GM12875 (cell line): ENCODE measurements around the gene TIGAR.

Experiments used
- H3K4me3 ChIP-seq: one replicate; pipeline ENCODE4 v1.5.1; 2011; ENCODE audit warnings: low read depth, low read length, control low read depth
- TF ChIP-seq, protein P1 (sequence below): IDR thresholded peaks from 2 replicates; pipeline ENCODE4 v1.5.1; 2011; ENCODE audit warnings: low read depth, mild to moderate bottlenecking, control low read depth, inconsistent platforms, low read length, moderate library complexity, borderline replicate concordance; ENCODE audit not compliant: insufficient read depth

The TIGAR gene

GRCh38 chr12:4274396-4275015, 46.5 kb upstream of the TIGAR start:
- peak overlapping the region; percentile 80 for H3K4me3 ChIP-seq
- TF ChIP-seq, protein P1, sequence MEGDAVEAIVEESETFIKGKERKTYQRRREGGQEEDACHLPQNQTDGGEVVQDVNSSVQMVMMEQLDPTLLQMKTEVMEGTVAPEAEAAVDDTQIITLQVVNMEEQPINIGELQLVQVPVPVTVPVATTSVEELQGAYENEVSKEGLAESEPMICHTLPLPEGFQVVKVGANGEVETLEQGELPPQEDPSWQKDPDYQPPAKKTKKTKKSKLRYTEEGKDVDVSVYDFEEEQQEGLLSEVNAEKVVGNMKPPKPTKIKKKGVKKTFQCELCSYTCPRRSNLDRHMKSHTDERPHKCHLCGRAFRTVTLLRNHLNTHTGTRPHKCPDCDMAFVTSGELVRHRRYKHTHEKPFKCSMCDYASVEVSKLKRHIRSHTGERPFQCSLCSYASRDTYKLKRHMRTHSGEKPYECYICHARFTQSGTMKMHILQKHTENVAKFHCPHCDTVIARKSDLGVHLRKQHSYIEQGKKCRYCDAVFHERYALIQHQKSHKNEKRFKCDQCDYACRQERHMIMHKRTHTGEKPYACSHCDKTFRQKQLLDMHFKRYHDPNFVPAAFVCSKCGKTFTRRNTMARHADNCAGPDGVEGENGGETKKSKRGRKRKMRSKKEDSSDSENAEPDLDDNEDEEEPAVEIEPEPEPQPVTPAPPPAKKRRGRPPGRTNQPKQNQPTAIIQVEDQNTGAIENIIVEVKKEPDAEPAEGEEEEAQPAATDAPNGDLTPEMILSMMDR, result no peak

GRCh38 chr12:4275016-4275869, 45.8 kb upstream of the TIGAR start:
- H3K4me3 ChIP-seq, result peak overlapping the region; percentile 80

GRCh38 chr12:4275870-4276301, 45.1 kb upstream of the TIGAR start:
- H3K4me3 ChIP-seq, result peak overlapping the region; percentile 80
- TF ChIP-seq, protein P1, result no peak

More at GRCh38 chr12:4275016-4275869, 45.8 kb upstream of the TIGAR start:
- TF ChIP-seq, protein P1, result no peak

DNA sequence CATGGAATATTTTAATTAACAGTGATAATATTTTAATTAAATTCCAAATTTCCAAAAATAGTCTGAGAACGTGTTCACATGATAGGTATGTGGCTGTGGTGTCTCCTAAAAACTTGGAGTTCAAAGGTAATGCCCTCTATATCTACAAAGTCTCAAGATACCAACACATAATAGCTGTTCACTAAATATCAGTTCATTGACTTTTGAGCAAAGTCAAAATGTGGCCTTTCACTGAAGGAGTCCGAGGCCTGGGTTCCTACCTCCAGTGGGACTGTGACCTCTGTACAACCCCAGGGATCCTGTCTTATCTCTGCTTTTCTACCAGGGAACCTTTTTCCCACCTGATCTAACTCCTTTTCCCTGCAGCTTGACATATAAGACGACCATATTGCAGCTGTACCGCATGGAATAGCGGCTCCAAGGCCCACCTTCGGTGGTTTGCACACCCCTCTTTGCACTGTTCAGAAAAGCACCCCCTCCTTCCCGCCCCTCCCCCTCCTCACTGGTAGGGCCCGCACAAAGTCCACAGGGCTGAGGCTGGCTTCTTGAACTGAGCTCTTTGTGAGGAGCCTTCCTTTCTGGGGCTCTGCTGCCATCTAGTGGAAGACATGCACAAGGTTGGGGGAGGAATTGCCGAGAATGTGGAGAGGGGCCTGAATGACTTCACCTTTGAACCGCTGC, 44.3 kb upstream of the TIGAR start:
- TF ChIP-seq, protein P1, result peak; percentile 79
- H3K4me3 ChIP-seq, result peak overlapping the region; percentile 5

DNA sequence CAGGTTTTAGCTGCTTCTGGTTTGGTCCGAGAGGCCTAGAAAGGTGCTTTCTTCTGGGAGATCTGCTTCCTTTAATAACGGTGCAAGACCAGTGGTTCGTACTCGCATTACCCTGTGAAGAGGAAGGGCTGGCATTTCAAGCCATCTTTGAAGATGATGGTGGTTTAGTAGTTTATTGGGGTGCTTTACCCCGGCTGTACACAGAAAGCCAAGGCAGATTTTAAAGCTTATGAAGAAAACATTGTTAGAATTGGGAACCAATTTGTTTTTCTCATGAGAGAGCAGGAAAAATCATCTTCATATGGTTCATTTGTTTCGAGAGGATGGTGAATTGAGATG, 43.8 kb upstream of the TIGAR start:
- no peak overlapping the region for H3K4me3 ChIP-seq
- TF ChIP-seq, protein P1, result no peak

DNA sequence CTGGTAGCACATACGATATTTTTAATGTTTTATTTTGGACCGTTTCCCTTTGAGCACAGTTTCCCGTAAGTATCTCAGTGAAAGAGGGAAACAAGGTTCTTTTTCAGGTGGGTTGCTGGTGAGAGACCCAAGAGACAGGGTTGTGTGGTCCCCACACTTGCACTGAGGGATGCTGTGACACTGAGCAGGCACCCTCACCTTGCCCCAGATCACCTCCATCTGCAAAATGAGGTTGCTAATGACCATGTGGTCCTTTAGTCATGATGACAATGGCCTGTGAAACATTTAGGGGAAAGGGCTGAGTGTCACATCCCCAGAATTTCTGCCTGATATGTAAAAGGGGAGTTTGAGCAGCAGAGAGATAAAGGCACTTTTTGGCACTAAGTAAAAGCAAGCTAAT, 43.2 kb upstream of the TIGAR start:
- H3K4me3 ChIP-seq, result no peak overlapping the region

More for the DNA sequence above, 43.2 kb upstream of the TIGAR start:
- TF ChIP-seq, protein P1, result no peak
